HL-60 (cell line): ENCODE measurements around the gene LRP1B.

Experiments used
- DNase-seq, 2 experiments: peaks; one replicate each; pipeline ENCODE4 v3.0.0-alpha.2; 2010 to 2020; ENCODE audit warnings: low read depth in 1 of 2, low spot score in 1 of 2
- H3K27ac ChIP-seq: fragments of 250-450 bp; sonication (Bioruptor Pico); replicated peaks from 2 replicates; pipeline ENCODE4 v1.5.1; 2020; ENCODE audit warnings: mild to moderate bottlenecking, moderate library complexity
- H3K27me3 ChIP-seq: fragments of 250-450 bp; sonication (Bioruptor Pico); 2 replicates; pipeline ENCODE4 v1.5.1; 2021; ENCODE audit warnings: mild to moderate bottlenecking, moderate library complexity; ENCODE audit not compliant: insufficient read depth, poor library complexity, severe bottlenecking
- H3K4me3 ChIP-seq: replicated peaks from 2 replicates; pipeline ENCODE4 v1.5.1; 2011; ENCODE audit warnings: mild to moderate bottlenecking, control low read depth, low read length; ENCODE audit not compliant: insufficient read depth
- CTCF ChIP-seq: IDR thresholded peaks from one replicate; pipeline ENCODE4 v1.5.1; 2011; ENCODE audit warnings: low read length, control low read depth, inconsistent platforms; ENCODE audit not compliant: insufficient read depth
- GABPA ChIP-seq: IDR thresholded peaks from 2 replicates; pipeline ENCODE4 v1.6.1; 2012; ENCODE audit warnings: low read depth
- POLR2AphosphoS5 ChIP-seq: IDR thresholded peaks from 2 replicates; pipeline ENCODE4 v1.6.1; 2012; ENCODE audit warnings: low read depth
- REST ChIP-seq: IDR thresholded peaks from 2 replicates; pipeline ENCODE4 v1.6.1; 2012; ENCODE audit warnings: low read depth; ENCODE audit not compliant: insufficient replicate concordance
- SPI1 ChIP-seq: IDR thresholded peaks from 2 replicates; pipeline ENCODE4 v1.6.1; 2012; ENCODE audit warnings: low read depth, mild to moderate bottlenecking, borderline replicate concordance

The LRP1B gene

GRCh38 chr2:141767051-141767450 is 363.8 kb downstream of the LRP1B start:
- H3K27ac ChIP-seq = no peak overlapping the region
- no peak overlapping the region for H3K4me3 ChIP-seq
- no peaks in the 10 kb centered on the region for H3K27me3 ChIP-seq
- TF ChIP-seq GABPA = no peak
- DNase-seq = no peak

GRCh38 chr2:141766225-141766624 is 364.6 kb downstream of the LRP1B start:
- Histone ChIP-seq H3K27ac (no peak overlapping the region), H3K27me3 (no peaks in the 10 kb centered on the region), H3K4me3 (no peak overlapping the region)
- no peak for DNase-seq
- TF ChIP-seq CTCF (no peak), SPI1 (no peak), POLR2AphosphoS5 (no peak)

DNA sequence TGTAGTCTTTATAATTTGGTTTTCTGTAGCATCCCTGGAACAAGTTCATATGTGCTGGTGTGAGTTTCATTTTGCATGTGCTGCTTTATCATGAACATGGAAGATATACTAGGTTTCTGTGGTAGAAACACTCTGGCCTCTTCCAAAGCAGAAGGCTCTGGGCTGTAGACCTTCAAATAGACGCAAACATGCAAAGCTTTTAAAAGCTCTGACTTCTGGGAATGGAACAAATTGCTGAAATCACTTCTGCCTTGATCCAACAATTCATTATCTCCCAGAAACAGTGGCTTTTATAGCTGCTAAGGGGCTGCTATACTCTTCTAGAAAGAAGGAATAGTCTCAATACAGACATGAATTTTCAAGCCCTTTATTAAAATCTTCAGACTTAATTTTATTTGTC is 382.2 kb downstream of the LRP1B start:
- TF ChIP-seq CTCF = no peak
- TF ChIP-seq GABPA = no peak
- no peak for TF ChIP-seq SPI1
- TF ChIP-seq REST = no peak
- TF ChIP-seq POLR2AphosphoS5 = no peak
- H3K4me3 ChIP-seq = no peak overlapping the region
- no peak for DNase-seq
- no peaks in the 10 kb centered on the region for H3K27me3 ChIP-seq
- no peak overlapping the region for H3K27ac ChIP-seq

DNA sequence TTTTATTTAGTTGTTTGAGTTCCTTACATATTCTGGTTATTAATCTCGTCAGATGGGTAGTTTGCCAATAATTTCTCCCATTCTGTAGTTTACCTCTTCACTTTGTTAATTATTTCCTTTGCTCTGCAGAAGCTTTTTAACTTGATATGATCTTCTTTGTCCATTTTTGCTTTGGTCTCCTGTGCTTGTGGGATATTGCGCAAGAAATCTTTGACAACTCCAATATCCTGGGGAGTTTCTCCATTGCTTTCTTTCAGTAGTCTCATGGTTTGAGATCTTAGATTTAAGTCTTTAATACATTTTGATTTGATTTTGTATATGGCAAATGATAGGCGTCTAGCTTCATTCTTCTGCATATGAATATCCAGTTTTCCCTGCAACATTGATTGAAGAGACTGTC is 389.2 kb downstream of the LRP1B start:
- no peak for DNase-seq
- no peak for TF ChIP-seq POLR2AphosphoS5
- no peak for TF ChIP-seq CTCF
- TF ChIP-seq GABPA = no peak
- no peak for TF ChIP-seq SPI1
- TF ChIP-seq REST = no peak
- H3K27ac ChIP-seq = no peak overlapping the region
- no peak overlapping the region for H3K4me3 ChIP-seq
- no peaks in the 10 kb centered on the region for H3K27me3 ChIP-seq
